HepG2 (cell line): ENCODE measurements around the gene AATF.

Experiments used
- ZSCAN29 ChIP-seq: sonication (generic); formaldehyde crosslinking; conservative IDR thresholded peaks from 2 replicates; pipeline ENCODE4 v1.4.0; 2020; ENCODE audit warnings: mild to moderate bottlenecking, missing genetic modification reagents
- TF ChIP-seq, protein P1 (sequence below): IDR thresholded peaks from 2 replicates; pipeline ENCODE4 v1.6.1; 2012; ENCODE audit warnings: inconsistent platforms
- TF ChIP-seq, protein P2 (sequence below): sonication (generic); formaldehyde crosslinking; IDR thresholded peaks from 2 replicates; pipeline ENCODE4 v1.5.0; 2020; ENCODE audit warnings: mild to moderate bottlenecking, missing genetic modification reagents, moderate library complexity

DNA sequence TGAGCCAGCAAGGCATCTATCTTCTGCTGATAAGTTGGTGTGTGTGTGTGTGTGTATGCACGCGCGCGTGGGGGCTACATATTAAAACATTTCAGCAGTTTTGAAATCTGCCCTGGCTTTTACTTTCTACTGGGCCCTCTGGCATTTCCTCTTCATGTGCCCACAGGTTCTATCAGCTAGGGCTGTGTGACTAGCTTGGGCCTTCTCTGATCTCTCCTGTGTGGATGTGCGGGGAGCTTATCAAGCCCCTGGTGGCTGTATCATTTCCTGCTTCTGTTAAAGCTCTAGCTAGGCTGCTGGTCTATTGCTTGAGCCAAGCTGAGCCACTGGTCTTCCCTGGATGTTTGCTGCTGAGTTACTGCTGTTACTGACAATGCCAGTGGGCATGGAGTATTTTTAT, 132.5 kb downstream of the AATF start:
- TF ChIP-seq, protein P1, sequence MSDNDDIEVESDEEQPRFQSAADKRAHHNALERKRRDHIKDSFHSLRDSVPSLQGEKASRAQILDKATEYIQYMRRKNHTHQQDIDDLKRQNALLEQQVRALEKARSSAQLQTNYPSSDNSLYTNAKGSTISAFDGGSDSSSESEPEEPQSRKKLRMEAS: no peak
- TF ChIP-seq ZSCAN29 (CRISPR knock-in tag): no peak
- TF ChIP-seq, protein P2, sequence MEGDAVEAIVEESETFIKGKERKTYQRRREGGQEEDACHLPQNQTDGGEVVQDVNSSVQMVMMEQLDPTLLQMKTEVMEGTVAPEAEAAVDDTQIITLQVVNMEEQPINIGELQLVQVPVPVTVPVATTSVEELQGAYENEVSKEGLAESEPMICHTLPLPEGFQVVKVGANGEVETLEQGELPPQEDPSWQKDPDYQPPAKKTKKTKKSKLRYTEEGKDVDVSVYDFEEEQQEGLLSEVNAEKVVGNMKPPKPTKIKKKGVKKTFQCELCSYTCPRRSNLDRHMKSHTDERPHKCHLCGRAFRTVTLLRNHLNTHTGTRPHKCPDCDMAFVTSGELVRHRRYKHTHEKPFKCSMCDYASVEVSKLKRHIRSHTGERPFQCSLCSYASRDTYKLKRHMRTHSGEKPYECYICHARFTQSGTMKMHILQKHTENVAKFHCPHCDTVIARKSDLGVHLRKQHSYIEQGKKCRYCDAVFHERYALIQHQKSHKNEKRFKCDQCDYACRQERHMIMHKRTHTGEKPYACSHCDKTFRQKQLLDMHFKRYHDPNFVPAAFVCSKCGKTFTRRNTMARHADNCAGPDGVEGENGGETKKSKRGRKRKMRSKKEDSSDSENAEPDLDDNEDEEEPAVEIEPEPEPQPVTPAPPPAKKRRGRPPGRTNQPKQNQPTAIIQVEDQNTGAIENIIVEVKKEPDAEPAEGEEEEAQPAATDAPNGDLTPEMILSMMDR (CRISPR knock-in tag): no peak
